Heart left ventricle (tissue), 16 donors: ENCODE data around the gene HAUS8. TPM values are rescaled to one million over a fixed set of nuclear protein-coding genes. Genes with fewer than 3 reads are reported as not detected.

Experiments
- ATAC-seq, 4 donors: fragments of 200-7000 bp; cut with Tn5 transposase; one replicate each; pipeline ENCODE4 v1.9.1; 2020 to 2022; ENCODE audit warnings: moderate library complexity in 4 of 4, mild to moderate bottlenecking in 3 of 4, moderate number of reproducible peaks in 1 of 4
- DNase-seq, 5 donors: peaks; one replicate each; pipeline ENCODE4 v3.0.0-alpha.2; 2020
- H3K27ac ChIP-seq, 12 donors: fragments of 200-600 bp; sonication (generic) in 4 of 12; one replicate each; pipeline versions ENCODE4 v1.5.0 to v1.8.0; 2016 to 2022; ENCODE audit warnings: mild to moderate bottlenecking in 2 of 12
- H3K27me3 ChIP-seq, 9 donors: fragments of 200-600 bp; sonication (generic) in 2 of 9; one replicate each; pipeline versions ENCODE4 v1.5.1 to v1.8.0; 2016 to 2022; ENCODE audit warnings: mild to moderate bottlenecking in 3 of 9
- H3K36me3 ChIP-seq, 9 donors: fragments of 200-600 bp; sonication (generic) in 2 of 9; one replicate each; pipeline versions ENCODE4 v1.5.0 to v1.8.0; 2018 to 2022; ENCODE audit warnings: mild to moderate bottlenecking in 2 of 9
- H3K4me1 ChIP-seq, 12 donors: fragments of 200-600 bp; sonication (generic) in 4 of 12; one replicate each; pipeline versions ENCODE4 v1.5.0 to v1.8.0; 2016 to 2022; ENCODE audit warnings: mild to moderate bottlenecking in 3 of 12
- H3K4me3 ChIP-seq, 12 donors: fragments of 200-600 bp; sonication (generic) in 4 of 12; one replicate each; pipeline versions ENCODE4 v1.5.0 to v1.8.0; 2017 to 2022; ENCODE audit warnings: mild to moderate bottlenecking in 9 of 12, moderate library complexity in 4 of 12
- H3K9me3 ChIP-seq, 12 donors: fragments of 200-600 bp; sonication (generic) in 4 of 12; one replicate each; pipeline versions ENCODE4 v1.5.0 to v1.8.0; 2016 to 2022; ENCODE audit warnings: mild to moderate bottlenecking in 1 of 12
- CTCF ChIP-seq, 12 donors: fragments of 200-600 bp; sonication (generic) in 4 of 12; IDR thresholded peaks; one replicate each; pipeline versions ENCODE4 v1.5.0 to v1.8.0; 2018 to 2022; ENCODE audit warnings: antibody characterized with exemption in 12 of 12, mild to moderate bottlenecking in 5 of 12
- POLR2A ChIP-seq, 2 donors: fragments of 450-650 bp; IDR thresholded peaks; one replicate each; pipeline ENCODE4 v1.6.1; 2017; ENCODE audit warnings: antibody characterized with exemption in 2 of 2, mild to moderate bottlenecking in 2 of 2, moderate library complexity in 2 of 2
- WGBS, 4 donors: extraction: QIAGEN DNeasy Blood & Tissue Kit in 2 of 4; methylation state at CpG; one replicate each; pipeline versions ENCODE4 v1.1.5 to v1.1.7; 2013 to 2018; 5-methylcytosine and 5-hydroxymethylcytosine counted together
- intact Hi-C, 10 donors: fragments of 100-400 bp; cut with DNase I; formaldehyde crosslinking; loops; one replicate each; pipeline versions ENCODE4 v1.11.1 to v1.14.2; 2022
- polyA plus RNA-seq, 2 donors: library from polyadenylated mRNA; stranded (reverse); fragments of 200-250 nt; gene quantifications; one replicate each; pipeline ENCODE4 v1.2.3, GENCODE V29; 2013
- total RNA-seq, 9 donors: library from RNA; depleted of rRNA in 2 of 9; stranded (reverse); fragments of >200 nt in 2 of 9; fragmentation: NEBNext Ultra II Directional in 3 of 9; extraction: Animal tissue kit (Norgen Biotek cat#: 25700) in 3 of 9; gene quantifications; one replicate each; pipeline versions ENCODE4 v1.1.0 to v1.2.4, GENCODE V29; 2016 to 2023
- donor health status: ischemic (EF 13 %, LVEDD 7.1; RV severe dilation, severe dysfunction).
- donor health status: healthy with polysubstance abuse.
- donor health status: DM: no; HTN: yes; CAD: no.
- donor health status: DM: no; HTN: no; CAD: no.
- donor health status: ischemic (EF 25% LVEDD 6.9; RV normal size, moderate dysfunction).
- donor health status: ischemic (EF 25% LVEDD 5.7; RV mildly dilated, moderate dysfunction).
- donor health status: healthy.
- donor health status: DM: yes; HTN: yes; CAD: no.
- donor health status: ischemic (EF 35%, LVEDD 5.7; RV mildly dilated, moderate dysfunction).
- donor health status: nonischemic (EF 11% LVEDD 7.7; RV severe dilation, severe dysfunction).
- donor health status: DM: yes; HTN: yes; CAD: no.
- donor health status: PGD.
- donor health status: ischemic (EF 29% LVEDD 5.4; RV normal size, mild dysfunction).
- donor health status: nonischemic (EF 23%, LVEDD 6.1; RV moderate dilation, normal function).

The HAUS8 gene
- total and polyA plus RNA-seq, 11 donors: 2.1 to 9.2 (median 4.7) TPM

GRCh38 chr19:17063428-17063827 is 11.8 kb downstream of the HAUS8 start:
- no peak for ATAC-seq
- no peak for DNase-seq
- no peak overlapping the region for H3K4me3 ChIP-seq
- H3K36me3 ChIP-seq: peaks cover 0 to 28% (median 16%) of the 10 kb centered on the region in 9 donors
- TF ChIP-seq POLR2A (IDR thresholded peaks at IDR 0.05) (no peak), CTCF (IDR thresholded peaks at IDR 0.05) (no peak)
- intact Hi-C loops: no loop called here
- 95 to 98% (median 96%) methylated on average over 2 of the region's 2 CpGs for WGBS, 4 donors
- H3K27ac ChIP-seq: no peak overlapping the region
- H3K4me1 ChIP-seq: peaks cover 0 to 24% (median 0%) of the 10 kb centered on the region in 12 donors
- H3K9me3 ChIP-seq: peaks cover 0 to 21% (median 5%) of the 10 kb centered on the region in 12 donors
- no peaks in the 10 kb centered on the region for H3K27me3 ChIP-seq

- no peak for TF ChIP-seq POLR2A (IDR thresholded peaks at IDR 0.05)
- no peak for TF ChIP-seq CTCF (IDR thresholded peaks at IDR 0.05)
- peaks cover 0 to 12% (median 0%) of the 10 kb centered on the region in 12 donors for H3K4me1 ChIP-seq
- H3K36me3 ChIP-seq: peaks cover 0 to 40% (median 23%) of the 10 kb centered on the region in 9 donors
- no peak overlapping the region for H3K27ac ChIP-seq
- H3K4me3 ChIP-seq: no peak overlapping the region
- WGBS, 4 donors: 89 to 95% (median 92%) methylated on average over 7 of the region's 7 CpGs
- H3K9me3 ChIP-seq: peaks cover 0 to 32% (median 10%) of the 10 kb centered on the region in 12 donors
- DNase-seq: peak in 1 of 5 donors; percentile 26
- no peak for ATAC-seq
- H3K27me3 ChIP-seq: no peaks in the 10 kb centered on the region
- intact Hi-C loops: no loop called here
These were observed 13.6 kb downstream of the HAUS8 start for GRCh38 chr19:17061691-17062090.

GRCh38 chr19:17061205-17061604 is 14.0 kb downstream of the HAUS8 start:
- H3K4me1 ChIP-seq: peaks cover 0 to 12% (median 0%) of the 10 kb centered on the region in 12 donors
- H3K27me3 ChIP-seq: no peaks in the 10 kb centered on the region
- ATAC-seq (no peak), DNase-seq (peak in 1 of 5 donors; percentile 4)
- H3K4me3 ChIP-seq: no peak overlapping the region
- peaks cover 0 to 40% (median 23%) of the 10 kb centered on the region in 9 donors for H3K36me3 ChIP-seq
- intact Hi-C loops: no loop called here
- H3K9me3 ChIP-seq: peaks cover 0 to 32% (median 10%) of the 10 kb centered on the region in 12 donors
- TF ChIP-seq CTCF (IDR thresholded peaks at IDR 0.05): no peak
- TF ChIP-seq POLR2A (IDR thresholded peaks at IDR 0.05): no peak
- H3K27ac ChIP-seq: no peak overlapping the region
- WGBS, 4 donors: 90 to 98% (median 98%) methylated on average over 3 of the region's 3 CpGs

DNA sequence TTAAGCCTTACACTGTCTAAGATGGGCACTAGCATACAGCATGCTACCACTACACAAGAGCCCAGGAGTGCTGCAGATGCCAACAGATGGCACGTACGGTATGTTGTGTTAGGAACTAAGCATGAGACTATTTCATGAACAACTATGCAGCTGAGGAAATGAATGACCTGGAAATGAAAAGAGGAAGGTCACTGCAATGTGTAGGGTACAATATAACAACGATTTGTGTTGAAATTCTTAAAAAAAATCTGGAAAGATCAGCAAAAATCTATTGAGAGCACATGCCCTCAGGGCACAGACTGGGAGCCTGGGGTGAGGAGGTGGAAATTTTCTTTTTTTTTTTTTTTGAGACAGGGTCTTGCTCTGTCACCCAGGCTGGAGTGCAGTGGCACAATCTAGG is 14.4 kb downstream of the HAUS8 start:
- 84 to 94% (median 92%) methylated on average over 3 of the region's 3 CpGs for WGBS, 4 donors
- H3K4me1 ChIP-seq: peaks cover 0 to 12% (median 0%) of the 10 kb centered on the region in 12 donors

More for the DNA sequence above, 14.4 kb downstream of the HAUS8 start:
- ATAC-seq: peak in 1 of 4 donors; percentile 30
- intact Hi-C loops: no loop called here
- TF ChIP-seq CTCF (IDR thresholded peaks at IDR 0.05) (no peak), POLR2A (IDR thresholded peaks at IDR 0.05) (no peak)
- no peaks in the 10 kb centered on the region for H3K27me3 ChIP-seq
- H3K27ac ChIP-seq: no peak overlapping the region
- no peak overlapping the region for H3K4me3 ChIP-seq
- H3K9me3 ChIP-seq: peaks cover 0 to 32% (median 10%) of the 10 kb centered on the region in 12 donors
- H3K36me3 ChIP-seq: peaks cover 0 to 42% (median 26%) of the 10 kb centered on the region in 9 donors
- DNase-seq: no peak
